Measurements from ENCODE around the gene CLIC4.

DNA sequence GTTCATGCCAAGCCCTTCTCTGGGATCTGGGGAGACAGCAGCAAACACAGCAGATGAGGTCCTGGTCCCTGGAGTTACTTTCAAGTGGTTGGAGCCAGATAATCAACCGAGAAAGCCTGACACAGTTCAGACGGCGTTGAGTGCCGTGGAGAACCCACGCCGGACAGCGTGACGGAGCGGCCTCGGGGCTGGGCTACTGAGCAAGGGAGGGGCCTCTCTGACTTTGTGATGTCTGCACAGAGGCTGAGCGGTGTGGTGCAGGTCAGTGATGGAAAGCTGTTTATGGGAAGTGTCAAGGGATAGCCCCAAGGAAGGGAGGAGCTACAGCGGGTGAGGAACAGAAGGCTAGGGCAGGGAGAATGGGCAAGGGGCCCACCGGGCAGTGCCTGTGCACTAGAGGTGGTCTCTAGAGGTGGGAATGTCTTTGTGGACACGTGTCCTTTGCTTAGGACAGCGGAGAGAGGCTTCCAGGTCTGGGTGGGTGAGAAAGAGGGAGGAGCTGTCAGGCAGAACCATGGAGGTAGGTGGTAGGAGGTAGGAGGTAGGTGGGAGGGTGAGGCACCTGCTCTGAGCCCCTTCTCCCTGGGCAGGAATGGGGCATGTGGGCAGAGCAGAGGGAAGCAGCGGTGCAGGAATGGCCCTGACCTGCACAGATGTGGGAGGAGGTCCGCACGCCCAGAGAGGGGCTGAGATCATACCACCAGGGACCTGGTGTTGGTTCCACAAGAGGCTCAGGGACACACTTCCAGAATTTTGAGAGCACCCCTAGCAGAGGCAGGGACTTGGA is 122.0 kb downstream of the CLIC4 start:
- no peak for TF ChIP-seq POLR2A (IDR thresholded peaks at IDR 0.05)
- TF ChIP-seq, protein P1, sequence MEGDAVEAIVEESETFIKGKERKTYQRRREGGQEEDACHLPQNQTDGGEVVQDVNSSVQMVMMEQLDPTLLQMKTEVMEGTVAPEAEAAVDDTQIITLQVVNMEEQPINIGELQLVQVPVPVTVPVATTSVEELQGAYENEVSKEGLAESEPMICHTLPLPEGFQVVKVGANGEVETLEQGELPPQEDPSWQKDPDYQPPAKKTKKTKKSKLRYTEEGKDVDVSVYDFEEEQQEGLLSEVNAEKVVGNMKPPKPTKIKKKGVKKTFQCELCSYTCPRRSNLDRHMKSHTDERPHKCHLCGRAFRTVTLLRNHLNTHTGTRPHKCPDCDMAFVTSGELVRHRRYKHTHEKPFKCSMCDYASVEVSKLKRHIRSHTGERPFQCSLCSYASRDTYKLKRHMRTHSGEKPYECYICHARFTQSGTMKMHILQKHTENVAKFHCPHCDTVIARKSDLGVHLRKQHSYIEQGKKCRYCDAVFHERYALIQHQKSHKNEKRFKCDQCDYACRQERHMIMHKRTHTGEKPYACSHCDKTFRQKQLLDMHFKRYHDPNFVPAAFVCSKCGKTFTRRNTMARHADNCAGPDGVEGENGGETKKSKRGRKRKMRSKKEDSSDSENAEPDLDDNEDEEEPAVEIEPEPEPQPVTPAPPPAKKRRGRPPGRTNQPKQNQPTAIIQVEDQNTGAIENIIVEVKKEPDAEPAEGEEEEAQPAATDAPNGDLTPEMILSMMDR (IDR thresholded peaks at IDR 0.05), result no peak
